Adrenal gland (tissue), 5 donors: Measurements from ENCODE around the gene CACYBP.

Experiments
- POLR2A ChIP-seq, 2 donors: fragments of 450-650 bp; IDR thresholded peaks; one replicate each; pipeline ENCODE4 v1.6.1; 2017; ENCODE audit warnings: antibody characterized with exemption in 2 of 2, mild to moderate bottlenecking in 2 of 2, moderate library complexity in 1 of 2
- TF ChIP-seq, protein P1 (sequence below), 6 experiments: fragments of 450-650 bp in 4 of 6; fragments of 200-600 bp in 2 of 6; sonication (generic) in 1 of 6; IDR thresholded peaks; 1 replicate in 5 of 6; 2 replicates in 1 of 6; pipeline versions ENCODE4 v1.5.1 to v1.8.0; 2016 to 2021; ENCODE audit warnings: antibody characterized with exemption in 6 of 6, mild to moderate bottlenecking in 2 of 6, moderate library complexity in 1 of 6
- donor health status: DM: no; HTN: no; CAD: no.

DNA sequence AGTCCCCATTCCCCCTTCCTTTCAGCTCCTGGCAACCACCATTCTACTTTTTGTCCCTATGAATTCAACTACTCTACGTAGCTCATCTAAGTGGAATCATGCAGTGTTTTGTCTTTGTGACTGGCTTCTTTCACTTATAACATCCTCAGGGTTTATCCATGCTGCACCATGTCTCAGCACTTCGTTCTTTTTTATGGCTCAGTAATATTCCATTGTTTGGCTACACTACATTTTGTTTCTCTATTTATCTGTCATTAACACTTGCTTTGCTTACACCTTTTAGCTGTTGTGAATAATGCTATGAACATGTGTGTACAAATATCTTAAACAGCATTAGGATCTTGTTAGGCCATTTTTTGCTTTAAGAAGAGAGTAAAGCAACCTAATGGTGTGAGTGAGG is 25.0 kb downstream of the CACYBP start:
- TF ChIP-seq POLR2A (IDR thresholded peaks at IDR 0.05) = no peak
- TF ChIP-seq, protein P1, sequence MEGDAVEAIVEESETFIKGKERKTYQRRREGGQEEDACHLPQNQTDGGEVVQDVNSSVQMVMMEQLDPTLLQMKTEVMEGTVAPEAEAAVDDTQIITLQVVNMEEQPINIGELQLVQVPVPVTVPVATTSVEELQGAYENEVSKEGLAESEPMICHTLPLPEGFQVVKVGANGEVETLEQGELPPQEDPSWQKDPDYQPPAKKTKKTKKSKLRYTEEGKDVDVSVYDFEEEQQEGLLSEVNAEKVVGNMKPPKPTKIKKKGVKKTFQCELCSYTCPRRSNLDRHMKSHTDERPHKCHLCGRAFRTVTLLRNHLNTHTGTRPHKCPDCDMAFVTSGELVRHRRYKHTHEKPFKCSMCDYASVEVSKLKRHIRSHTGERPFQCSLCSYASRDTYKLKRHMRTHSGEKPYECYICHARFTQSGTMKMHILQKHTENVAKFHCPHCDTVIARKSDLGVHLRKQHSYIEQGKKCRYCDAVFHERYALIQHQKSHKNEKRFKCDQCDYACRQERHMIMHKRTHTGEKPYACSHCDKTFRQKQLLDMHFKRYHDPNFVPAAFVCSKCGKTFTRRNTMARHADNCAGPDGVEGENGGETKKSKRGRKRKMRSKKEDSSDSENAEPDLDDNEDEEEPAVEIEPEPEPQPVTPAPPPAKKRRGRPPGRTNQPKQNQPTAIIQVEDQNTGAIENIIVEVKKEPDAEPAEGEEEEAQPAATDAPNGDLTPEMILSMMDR (IDR thresholded peaks at IDR 0.05) = no peak
